ENCODE results near the gene FBXO8. TPM values are rescaled to one million over a fixed set of nuclear protein-coding genes. Genes with fewer than 3 reads are reported as not detected.

The FBXO8 gene
- total RNA-seq, 1 experiment from 2014 or later = 7.5 TPM

DNA sequence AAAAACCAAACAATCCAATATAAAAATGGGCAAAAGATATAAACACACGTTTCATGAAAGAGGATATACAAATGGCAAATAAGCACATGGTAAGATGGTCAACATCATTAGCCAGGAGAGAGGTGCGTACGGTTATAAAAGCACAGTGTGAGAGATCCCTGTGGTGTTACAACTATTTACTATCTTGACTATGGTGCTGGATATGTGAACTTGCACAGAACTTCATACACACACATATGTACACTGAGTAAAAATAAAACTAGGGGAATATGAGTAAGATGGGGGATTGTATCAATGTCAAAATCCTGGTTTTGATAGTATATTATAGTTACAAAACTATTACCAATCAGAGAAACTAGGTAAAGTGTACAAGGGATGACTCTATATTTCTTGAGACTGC, 8.4 kb downstream of the FBXO8 start (continued):
- TF ChIP-seq, protein P1, sequence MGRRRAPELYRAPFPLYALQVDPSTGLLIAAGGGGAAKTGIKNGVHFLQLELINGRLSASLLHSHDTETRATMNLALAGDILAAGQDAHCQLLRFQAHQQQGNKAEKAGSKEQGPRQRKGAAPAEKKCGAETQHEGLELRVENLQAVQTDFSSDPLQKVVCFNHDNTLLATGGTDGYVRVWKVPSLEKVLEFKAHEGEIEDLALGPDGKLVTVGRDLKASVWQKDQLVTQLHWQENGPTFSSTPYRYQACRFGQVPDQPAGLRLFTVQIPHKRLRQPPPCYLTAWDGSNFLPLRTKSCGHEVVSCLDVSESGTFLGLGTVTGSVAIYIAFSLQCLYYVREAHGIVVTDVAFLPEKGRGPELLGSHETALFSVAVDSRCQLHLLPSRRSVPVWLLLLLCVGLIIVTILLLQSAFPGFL (CRISPR knock-in tag; IDR thresholded peaks at IDR 0.05; ENCODE audit: borderline replicate concordance) = no peak
- TF ChIP-seq ZNF416 (CRISPR knock-in tag; IDR thresholded peaks at IDR 0.05) (no peak), NFATC4 (CRISPR knock-in tag; IDR thresholded peaks at IDR 0.05) (no peak)
- TF ChIP-seq, protein P2, sequence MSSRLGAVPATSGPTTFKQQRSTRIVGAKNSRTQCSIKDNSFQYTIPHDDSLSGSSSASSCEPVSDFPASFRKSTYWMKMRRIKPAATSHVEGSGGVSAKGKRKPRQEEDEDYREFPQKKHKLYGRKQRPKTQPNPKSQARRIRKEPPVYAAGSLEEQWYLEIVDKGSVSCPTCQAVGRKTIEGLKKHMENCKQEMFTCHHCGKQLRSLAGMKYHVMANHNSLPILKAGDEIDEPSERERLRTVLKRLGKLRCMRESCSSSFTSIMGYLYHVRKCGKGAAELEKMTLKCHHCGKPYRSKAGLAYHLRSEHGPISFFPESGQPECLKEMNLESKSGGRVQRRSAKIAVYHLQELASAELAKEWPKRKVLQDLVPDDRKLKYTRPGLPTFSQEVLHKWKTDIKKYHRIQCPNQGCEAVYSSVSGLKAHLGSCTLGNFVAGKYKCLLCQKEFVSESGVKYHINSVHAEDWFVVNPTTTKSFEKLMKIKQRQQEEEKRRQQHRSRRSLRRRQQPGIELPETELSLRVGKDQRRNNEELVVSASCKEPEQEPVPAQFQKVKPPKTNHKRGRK (CRISPR knock-in tag; IDR thresholded peaks at IDR 0.05; ENCODE audit: borderline replicate concordance) = no peak

DNA sequence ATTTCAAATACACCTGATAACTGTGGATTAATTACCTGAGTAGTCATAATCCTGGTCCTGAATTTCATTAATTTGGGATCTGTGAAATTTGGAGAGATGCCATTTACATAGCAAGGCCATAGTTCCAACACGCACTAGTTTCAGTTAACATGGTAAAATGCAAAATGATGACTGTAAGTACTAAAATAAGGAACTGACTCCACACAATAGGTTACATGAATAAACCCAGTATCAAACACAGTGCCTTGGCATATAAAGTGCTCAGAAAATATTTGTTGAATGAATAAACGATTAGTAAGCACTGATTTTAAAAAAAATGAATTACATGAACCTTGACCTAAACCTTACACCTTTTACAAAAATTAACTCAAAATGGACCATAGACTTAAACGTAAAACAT, 9.0 kb downstream of the FBXO8 start:
- DNase-seq (ENCODE audit: low spot score) (no peak), ATAC-seq (no peak)
- Mint-ChIP-seq H3K4me3 (no peak overlapping the region), H3K27ac (no peak overlapping the region), H3K4me1 (no peaks in the 10 kb centered on the region), H3K36me3 (no peaks in the 10 kb centered on the region), H3K27me3 (ENCODE audit: low read depth) (no peaks in the 10 kb centered on the region), H3K9me3 (no peaks in the 10 kb centered on the region)
- ChIA-PET CTCF (no interaction called here), POLR2A (no interaction called here)
- no peak for TF ChIP-seq HMGA2 (CRISPR knock-in tag; IDR thresholded peaks at IDR 0.05)
- TF ChIP-seq ZNF423 (CRISPR knock-in tag; IDR thresholded peaks at IDR 0.05) = no peak
- TF ChIP-seq JAZF1 (CRISPR knock-in tag; IDR thresholded peaks at IDR 0.05) = no peak
- no peak for TF ChIP-seq NFATC4 (CRISPR knock-in tag; IDR thresholded peaks at IDR 0.05)
- TF ChIP-seq, protein P3, sequence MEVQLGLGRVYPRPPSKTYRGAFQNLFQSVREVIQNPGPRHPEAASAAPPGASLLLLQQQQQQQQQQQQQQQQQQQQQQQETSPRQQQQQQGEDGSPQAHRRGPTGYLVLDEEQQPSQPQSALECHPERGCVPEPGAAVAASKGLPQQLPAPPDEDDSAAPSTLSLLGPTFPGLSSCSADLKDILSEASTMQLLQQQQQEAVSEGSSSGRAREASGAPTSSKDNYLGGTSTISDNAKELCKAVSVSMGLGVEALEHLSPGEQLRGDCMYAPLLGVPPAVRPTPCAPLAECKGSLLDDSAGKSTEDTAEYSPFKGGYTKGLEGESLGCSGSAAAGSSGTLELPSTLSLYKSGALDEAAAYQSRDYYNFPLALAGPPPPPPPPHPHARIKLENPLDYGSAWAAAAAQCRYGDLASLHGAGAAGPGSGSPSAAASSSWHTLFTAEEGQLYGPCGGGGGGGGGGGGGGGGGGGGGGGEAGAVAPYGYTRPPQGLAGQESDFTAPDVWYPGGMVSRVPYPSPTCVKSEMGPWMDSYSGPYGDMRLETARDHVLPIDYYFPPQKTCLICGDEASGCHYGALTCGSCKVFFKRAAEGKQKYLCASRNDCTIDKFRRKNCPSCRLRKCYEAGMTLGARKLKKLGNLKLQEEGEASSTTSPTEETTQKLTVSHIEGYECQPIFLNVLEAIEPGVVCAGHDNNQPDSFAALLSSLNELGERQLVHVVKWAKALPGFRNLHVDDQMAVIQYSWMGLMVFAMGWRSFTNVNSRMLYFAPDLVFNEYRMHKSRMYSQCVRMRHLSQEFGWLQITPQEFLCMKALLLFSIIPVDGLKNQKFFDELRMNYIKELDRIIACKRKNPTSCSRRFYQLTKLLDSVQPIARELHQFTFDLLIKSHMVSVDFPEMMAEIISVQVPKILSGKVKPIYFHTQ (CRISPR knock-in tag; IDR thresholded peaks at IDR 0.05) = no peak
- TF ChIP-seq, protein P4, sequence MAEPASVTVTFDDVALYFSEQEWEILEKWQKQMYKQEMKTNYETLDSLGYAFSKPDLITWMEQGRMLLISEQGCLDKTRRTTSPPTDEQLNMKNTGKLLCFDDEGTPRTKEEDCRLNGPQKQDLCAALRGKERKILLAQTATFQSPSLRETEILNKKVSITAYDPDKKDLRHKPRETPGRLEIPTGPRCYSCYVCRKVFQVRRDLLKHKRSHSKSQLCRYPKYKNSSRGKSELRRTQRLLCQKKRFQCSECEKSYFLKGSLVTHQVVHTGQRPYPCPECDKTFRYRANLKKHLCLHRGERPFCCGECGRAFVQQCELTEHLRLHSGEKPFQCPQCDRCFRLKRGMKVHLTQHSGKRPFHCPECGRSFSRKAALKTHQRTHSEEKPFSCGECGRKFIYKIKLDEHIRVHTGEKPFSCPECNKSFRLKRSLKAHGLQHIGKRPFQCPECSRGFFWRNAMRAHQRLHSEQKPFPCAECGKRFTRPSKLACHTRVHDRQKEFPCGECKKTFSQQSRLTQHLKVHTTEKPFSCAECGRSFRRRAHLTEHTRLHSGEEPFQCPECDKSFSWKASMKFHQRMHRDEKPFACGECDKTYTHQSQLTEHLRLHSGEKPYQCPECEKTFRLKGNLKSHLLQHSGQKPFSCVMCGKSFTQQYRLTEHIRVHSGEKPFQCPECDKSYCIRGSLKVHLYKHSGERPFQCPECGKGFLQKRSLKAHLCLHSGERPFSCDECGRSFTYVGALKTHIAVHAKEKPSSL (CRISPR knock-in tag; conservative IDR thresholded peaks at IDR 0.05) = no peak
- TF ChIP-seq NR1H2 (CRISPR knock-in tag; IDR thresholded peaks at IDR 0.05) = no peak
- TF ChIP-seq ZNF263 (CRISPR knock-in tag; IDR thresholded peaks at IDR 0.05; ENCODE audit: low read depth) = no peak
- TF ChIP-seq, protein P5, sequence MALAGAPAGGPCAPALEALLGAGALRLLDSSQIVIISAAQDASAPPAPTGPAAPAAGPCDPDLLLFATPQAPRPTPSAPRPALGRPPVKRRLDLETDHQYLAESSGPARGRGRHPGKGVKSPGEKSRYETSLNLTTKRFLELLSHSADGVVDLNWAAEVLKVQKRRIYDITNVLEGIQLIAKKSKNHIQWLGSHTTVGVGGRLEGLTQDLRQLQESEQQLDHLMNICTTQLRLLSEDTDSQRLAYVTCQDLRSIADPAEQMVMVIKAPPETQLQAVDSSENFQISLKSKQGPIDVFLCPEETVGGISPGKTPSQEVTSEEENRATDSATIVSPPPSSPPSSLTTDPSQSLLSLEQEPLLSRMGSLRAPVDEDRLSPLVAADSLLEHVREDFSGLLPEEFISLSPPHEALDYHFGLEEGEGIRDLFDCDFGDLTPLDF (CRISPR knock-in tag; IDR thresholded peaks at IDR 0.05) = no peak
- TF ChIP-seq, protein P6, sequence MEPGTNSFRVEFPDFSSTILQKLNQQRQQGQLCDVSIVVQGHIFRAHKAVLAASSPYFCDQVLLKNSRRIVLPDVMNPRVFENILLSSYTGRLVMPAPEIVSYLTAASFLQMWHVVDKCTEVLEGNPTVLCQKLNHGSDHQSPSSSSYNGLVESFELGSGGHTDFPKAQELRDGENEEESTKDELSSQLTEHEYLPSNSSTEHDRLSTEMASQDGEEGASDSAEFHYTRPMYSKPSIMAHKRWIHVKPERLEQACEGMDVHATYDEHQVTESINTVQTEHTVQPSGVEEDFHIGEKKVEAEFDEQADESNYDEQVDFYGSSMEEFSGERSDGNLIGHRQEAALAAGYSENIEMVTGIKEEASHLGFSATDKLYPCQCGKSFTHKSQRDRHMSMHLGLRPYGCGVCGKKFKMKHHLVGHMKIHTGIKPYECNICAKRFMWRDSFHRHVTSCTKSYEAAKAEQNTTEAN (CRISPR knock-in tag; IDR thresholded peaks at IDR 0.05) = no peak
- TF ChIP-seq, protein P2 (CRISPR knock-in tag; IDR thresholded peaks at IDR 0.05; ENCODE audit: borderline replicate concordance) = no peak
- TF ChIP-seq, protein P7, sequence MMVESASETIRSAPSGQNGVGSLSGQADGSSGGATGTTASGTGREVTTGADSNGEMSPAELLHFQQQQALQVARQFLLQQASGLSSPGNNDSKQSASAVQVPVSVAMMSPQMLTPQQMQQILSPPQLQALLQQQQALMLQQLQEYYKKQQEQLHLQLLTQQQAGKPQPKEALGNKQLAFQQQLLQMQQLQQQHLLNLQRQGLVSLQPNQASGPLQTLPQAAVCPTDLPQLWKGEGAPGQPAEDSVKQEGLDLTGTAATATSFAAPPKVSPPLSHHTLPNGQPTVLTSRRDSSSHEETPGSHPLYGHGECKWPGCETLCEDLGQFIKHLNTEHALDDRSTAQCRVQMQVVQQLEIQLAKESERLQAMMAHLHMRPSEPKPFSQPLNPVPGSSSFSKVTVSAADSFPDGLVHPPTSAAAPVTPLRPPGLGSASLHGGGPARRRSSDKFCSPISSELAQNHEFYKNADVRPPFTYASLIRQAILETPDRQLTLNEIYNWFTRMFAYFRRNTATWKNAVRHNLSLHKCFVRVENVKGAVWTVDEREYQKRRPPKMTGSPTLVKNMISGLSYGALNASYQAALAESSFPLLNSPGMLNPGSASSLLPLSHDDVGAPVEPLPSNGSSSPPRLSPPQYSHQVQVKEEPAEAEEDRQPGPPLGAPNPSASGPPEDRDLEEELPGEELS (CRISPR knock-in tag; IDR thresholded peaks at IDR 0.05) = no peak
- TF ChIP-seq, protein P8, sequence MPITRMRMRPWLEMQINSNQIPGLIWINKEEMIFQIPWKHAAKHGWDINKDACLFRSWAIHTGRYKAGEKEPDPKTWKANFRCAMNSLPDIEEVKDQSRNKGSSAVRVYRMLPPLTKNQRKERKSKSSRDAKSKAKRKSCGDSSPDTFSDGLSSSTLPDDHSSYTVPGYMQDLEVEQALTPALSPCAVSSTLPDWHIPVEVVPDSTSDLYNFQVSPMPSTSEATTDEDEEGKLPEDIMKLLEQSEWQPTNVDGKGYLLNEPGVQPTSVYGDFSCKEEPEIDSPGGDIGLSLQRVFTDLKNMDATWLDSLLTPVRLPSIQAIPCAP (CRISPR knock-in tag; IDR thresholded peaks at IDR 0.05) = no peak
- TF ChIP-seq ZNF232 (CRISPR knock-in tag; IDR thresholded peaks at IDR 0.05) = no peak
- no peak for TF ChIP-seq TP53 (CRISPR knock-in tag; IDR thresholded peaks at IDR 0.05)
- TF ChIP-seq KAT7 (CRISPR knock-in tag; IDR thresholded peaks at IDR 0.05; ENCODE audit: borderline replicate concordance) = no peak
- no peak for TF ChIP-seq ZNF317 (CRISPR knock-in tag; IDR thresholded peaks at IDR 0.05; ENCODE audit: borderline replicate concordance, low read depth)

All from WTC11 (cell line).